CD4-positive, alpha-beta T cell treated with Interleukin-6 for 4 hours (primary cell): Measurements from ENCODE around the gene CH25H.

Experiments used
- DNase-seq: peaks from one replicate; pipeline ENCODE4 v3.0.0-alpha.2; 2020; ENCODE audit warnings: mixed read lengths

Gene CH25H

DNA sequence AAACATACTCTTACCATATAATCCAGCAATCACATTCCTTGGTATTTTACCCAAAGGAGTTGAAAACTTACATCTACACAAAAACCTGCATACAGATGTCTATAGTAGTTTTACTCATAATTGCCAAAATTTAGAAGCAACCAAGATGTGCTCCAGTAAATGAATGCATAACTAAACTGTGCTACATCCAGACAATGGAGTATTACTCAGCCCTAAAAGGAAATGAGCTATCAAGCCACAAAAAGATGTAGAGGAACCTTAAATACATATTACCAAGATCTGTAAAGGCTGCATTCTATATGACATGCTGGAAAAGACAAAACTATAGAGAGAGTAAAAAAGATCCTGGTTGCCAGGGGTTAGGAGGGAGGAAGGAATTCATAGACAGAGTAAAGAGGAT is 21.8 kb upstream of the CH25H start:
- no peak for DNase-seq

DNA sequence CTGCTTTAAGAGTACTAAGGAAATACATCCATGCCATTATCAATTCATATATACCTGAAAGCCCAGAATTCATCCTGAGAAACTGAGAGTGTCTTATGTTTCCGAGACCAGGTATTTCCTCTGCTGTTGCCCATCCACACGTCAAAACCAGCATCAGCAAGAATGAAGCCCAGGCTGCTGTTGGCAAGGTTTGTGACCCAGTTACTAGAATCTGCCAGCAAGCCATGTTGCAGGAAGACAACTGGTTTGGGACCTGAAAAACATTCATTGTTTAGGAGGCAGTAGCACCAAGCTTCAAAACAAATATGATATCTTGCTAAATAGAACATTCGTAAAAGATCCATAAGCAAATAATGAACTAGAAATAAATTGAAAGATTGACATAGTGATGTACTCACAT is 21.0 kb upstream of the CH25H start:
- no peak for DNase-seq

DNA sequence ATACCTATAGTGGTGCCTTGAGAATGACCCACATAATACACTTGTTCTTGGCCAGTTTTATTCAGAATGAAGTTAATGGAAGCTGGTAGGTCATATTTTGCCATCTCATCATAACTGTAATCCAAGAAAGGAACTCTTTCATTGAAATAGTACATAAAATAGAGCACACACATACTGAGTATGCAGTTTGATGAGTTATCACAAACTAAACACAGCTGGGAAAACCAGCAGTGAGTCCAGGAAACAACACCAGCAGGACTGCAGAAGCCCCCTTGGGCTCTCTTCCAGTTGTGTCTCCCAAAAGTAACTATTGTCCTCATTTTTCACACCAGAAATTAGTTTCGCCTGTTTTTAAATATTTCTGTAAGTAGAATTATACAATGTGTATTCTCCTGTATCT is 19.8 kb upstream of the CH25H start:
- DNase-seq: no peak

DNA sequence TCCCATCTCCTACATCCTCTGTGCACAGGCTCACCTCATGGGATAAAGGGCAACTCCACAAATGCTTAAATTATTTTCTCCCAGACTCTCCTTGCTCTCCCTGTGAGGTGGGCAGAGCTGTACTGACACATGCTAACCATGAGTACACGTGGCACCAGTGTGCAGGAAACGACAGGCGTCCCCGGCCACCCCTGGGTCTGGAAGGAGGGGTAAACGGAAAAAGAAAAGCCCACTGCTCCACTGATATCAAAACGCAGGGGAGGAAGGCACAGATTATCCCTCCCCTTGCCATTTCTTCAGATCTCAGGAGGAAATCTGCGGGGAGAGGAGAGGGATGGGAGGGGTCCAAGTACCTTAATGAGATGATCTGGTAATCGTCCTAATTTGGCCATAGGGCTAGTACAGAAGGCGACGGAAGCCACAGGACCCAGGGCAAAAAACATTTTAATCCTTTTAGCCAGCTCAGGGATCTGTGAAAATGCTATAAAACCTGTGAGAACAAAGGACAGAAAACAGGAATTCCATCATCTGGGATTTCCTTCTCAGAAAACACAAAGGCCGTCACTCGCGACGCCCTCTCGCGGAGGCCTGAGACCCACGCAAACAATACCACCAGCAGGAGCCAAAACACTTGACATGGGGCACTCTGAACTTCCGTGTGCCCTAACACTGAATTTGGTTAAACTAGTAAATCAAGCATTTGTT is 17.8 kb upstream of the CH25H start:
- DNase-seq: peak; percentile 35

DNA sequence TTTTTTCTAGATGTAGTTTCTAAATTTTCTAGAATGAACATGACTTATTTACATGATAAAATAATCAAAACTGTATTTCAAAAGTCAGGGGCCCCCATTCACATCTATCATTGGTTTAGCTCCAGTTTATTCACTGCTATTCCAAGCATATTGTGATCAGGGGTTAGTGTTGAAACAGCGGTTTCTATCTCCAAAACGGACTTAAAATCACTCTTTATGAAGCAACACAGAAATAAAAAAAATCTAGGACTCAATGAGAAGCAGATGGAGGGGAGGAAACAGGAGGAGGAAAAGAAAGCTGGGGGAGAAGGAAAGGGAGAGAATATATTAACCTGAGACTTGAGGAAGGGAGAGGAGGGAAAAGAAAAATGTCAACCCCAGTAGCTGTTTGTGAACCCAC is 14.8 kb upstream of the CH25H start:
- DNase-seq: no peak

DNA sequence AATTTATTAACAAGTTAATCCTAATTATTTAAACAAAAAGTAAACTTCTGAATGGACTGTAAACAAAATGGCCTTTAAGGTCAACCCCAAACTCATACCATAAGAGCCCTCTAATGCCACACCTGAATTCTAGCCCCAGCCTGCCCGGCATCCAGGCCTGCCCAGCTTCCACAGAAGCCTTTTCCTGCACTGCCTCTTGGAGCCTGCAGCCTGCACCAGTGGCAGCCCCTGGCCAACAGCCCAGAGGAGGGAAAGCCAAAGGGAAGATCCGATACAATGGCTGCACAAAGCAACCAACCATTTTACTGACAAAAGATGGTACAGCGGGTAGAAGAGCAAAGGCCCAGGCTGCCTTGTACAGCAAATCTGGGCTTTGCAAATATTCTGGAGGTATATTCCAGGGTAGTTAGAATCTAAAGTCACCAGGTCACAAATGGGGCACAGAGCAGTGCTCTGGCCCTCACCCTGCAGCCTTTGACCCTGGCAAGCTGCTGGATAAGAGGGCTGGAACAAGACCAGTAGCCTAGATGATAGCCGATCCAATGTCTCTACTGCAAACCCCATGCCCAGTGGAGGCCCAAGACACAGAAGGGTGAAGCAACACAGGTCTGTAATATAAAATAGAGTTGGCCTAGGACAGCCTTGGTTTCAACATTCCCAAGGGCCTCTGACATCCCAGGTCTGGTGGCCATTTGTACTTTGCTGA is 12.5 kb upstream of the CH25H start:
- DNase-seq: no peak

DNA sequence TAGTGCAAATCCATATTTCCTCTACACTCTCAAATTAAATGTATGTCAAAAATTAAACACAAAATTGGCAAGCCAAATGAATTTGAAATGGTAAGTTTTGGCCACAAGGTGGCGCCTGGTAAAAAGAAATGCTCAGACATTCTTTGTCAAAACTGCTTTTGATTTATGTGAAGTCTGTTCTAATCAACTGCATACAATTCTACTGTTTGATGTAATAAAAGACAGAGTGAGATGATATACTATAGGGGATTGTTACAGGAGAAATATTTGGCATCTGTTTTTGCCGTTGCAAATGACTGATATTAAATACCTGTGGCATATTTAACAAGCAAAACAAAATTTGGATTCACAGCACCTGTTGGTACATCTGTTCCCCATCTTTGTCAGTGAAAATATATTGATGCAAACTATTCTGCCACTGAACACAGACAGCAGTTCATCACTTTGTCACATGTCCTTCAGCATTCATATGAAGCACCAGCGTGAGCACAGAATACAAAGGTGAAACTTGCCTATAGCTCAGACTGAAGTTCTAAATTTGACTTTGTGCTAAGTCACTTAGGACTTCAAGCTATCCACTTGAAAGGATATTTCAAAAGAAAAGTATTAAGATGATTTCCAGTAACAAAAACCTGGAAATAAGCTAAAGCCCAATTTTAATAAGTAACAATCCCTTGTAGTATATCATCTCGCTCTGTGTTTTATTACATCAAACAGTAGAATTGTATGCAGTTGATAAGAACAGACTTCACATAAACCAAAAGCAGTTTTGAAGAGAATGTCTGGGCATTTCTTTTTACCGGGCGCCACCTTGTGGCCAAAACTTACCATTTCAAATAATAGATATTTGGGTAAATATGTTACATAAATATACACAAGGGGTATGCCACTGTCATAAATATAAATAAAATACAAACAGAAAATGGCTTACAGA is 10.2 kb upstream of the CH25H start:
- DNase-seq: peak; percentile 73

DNA sequence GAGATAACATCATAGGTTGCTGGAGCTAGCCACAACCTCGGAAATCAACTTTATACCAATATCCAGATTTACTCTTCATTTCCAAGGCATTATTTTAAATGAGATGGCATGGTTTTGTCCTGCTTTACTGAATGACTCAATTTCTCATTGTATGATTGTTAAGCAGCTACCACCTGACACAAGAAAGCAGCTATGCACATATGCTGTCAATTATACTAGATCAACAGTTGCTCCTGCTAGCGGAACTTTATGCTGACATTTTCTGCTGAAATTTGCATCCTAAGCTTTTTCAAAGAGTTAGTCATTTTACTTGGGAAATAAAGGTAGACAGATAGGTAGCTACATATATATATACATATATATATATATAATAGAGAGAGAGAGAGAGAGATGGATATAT is 8.9 kb upstream of the CH25H start:
- DNase-seq: no peak

DNA sequence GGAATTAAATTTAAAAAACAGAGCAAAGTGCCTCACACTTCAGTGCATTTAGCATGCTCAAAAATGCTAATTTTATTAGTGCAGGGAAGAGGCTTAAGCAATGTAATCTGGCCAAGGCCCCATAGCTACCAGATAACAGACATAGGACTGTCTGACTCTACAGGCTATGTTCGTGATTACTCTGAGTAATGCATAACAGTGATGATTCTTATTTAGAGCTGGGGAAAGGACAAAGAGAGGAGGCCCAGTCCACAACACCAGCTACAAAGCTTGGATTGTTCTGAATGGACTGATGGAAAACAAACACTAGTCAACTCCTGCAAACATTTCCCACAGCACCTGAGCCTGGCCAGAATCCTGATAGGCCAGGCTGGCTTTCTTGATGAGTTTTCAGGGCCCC is 8.4 kb upstream of the CH25H start:
- DNase-seq: no peak

DNA sequence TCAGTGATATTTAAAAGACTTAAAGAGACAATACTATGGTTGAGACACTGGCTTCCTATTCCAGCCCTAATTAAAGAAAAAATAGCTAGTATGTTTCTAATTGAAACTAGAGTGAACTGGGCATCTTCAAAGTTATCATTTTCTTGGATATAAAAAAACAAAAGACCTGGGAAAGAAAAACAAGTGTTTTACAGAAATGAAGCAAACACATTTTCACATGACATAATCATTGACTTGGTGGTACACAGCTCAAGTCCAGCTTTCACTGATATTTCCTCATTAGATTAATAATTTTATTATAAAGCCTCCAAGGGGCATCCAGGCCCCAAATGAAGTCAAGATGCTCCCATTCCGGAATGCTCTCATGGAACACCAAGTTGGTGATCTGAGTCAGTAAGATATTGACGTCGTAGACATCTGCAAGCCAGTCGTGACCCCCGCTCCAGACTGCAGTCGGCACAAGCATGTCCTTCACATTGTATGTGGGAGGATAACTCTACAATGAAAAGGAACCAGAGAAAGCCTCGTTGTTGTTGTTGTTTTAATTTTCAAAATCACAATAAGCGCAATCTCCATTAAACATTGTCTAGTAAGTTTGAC is 7.5 kb upstream of the CH25H start:
- DNase-seq: no peak

DNA sequence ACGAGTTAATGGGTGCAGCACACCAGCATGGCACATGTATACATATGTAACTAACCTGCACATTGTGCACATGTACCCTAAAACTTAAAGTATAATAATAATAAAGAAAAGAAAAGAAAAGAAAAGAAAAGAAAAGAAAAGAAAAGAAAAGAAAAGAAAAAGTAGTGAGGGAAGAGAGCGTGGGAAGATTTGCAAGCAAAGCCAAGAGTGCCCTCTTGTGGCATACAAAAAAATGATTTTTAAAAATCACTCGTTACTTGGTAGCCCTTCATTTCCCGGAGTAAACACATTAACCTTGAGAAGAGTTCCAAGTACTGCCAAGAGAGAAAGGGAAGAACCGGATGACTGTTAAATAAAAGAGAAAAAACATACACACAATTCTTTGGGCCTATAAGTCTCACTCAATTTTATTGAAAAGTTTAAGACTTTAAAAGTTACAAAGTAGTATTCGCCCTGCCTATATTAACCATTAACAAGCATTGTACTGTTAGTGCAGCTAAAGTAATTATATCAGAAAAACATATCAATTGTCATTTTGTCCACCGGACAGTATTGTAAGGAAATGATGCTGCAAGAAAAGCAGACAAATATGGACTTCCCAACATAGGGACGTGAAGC is 6.2 kb upstream of the CH25H start:
- no peak for DNase-seq

DNA sequence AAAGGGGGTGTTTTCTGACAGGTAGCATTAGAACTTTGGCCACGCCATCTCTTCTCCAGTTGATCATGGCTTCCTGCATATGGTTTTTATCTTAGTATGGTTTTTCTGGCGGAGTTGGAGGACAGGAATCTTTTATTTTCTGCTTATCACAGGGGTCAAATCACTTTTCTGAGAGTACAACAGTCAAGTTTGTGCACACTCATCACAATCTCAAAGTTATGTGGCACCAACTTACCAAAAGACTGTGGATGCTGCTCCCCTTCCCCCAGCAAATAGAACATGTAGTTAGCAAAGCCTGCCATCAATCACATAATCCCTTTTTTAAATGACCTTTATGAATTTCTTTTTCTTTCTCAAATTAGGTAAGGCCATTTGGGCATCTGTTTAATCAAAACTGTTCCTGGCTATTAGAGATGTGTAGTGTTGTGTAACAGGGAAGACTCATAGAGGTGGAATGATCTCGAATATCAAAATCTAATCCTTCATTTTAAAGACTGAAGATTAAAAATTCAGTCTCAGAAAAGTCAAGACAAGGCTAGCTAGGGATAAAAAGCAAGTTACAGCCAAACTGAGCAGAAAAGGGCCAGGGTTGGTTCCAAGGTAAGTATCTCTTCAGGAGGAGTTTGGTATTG is 3.8 kb upstream of the CH25H start:
- no peak for DNase-seq

DNA sequence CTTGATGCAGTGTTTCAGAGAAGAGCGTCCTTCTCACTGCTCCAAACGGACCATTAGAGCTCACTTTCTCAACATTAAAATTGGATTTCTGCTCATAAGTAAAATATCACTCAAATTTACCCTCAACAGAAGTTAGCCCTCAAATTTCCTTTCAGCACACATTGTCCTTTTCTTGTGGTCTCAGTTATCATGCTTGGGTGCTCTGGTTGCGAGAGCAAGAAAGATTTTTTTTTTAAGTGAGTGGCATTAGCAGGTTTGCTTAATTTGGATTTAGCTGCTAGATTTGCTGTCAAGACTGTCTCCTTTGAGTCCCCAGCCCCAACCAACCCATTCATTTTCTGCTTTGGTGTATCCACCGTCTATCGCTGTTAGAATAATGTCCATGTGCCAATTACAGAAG is 2.6 kb upstream of the CH25H start:
- DNase-seq: no peak

DNA sequence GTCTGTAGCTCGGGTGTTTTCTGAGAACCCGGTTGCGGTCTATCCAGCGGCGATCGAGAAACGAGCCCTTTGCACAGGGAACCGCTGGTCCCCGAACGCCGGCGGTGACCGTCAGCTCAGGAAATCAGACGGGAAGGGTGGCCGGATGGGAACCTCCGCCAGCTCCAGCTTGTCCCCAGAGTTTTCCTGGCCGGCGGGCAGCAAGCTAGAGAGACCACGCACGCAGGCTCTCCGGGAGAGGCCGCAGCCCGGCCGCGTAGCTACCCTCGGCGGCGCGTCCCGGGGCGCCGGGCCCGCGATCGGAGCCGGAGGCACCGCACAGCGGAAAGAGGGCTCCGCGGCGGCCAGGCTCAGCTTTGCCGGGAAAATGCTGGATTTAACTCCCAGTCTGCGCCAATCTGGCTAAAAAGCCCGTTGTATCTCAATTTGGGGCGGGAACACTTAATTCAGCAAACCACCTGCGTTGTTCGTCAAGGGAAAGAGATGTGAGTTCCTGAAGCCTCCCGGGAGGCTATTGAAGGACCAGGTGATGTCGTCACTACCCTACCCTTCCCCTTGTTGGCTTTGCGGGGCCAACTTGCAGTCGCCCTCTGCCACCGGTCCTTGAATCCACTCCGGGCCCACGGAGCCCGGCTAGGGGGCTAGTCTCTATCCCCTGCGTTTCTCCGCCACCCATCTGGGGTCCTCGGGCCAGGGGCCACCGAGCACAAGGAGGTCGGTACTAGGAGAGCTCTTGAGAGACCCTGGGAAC is 859 bp upstream of the CH25H start:
- DNase-seq: peak; percentile 16

DNA sequence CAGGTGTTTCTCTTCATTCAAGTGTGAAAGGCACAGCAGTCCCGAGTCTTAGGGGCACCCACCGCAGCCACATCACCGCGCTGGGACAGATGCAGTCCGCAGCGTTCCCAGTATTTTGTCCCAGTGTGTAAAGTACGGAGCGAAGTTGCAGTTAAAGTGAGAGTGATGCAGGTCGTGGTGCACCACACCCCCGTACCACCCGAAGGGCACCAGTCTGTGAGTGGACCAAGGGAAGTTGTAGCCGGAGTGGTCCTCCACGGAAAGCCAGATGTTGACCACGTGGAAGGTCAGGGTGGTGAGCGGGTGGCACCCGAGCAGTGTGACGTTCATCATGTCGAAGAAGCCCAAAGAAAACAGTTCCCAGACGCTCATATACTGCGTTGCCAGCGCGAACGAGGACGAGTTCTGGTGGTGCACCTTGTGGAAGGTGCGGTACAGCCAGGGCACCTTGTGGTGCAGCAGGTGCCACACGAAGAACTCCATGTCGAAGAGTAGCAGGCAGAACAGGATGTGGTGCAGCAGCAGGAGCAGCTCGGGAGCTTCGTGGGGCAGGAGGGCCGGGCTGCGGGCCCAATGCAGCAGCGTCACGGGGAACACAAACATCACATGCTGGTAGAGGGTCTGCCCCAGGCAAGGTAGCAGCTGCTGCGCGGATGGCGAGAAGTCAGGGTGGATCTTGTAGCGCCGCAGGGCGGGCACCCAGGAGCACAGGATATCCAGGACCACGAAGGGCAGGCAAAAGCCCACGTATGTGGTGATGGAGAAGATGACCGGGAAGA is 526 bp downstream of the CH25H start:
- peak; percentile 62 for DNase-seq

DNA sequence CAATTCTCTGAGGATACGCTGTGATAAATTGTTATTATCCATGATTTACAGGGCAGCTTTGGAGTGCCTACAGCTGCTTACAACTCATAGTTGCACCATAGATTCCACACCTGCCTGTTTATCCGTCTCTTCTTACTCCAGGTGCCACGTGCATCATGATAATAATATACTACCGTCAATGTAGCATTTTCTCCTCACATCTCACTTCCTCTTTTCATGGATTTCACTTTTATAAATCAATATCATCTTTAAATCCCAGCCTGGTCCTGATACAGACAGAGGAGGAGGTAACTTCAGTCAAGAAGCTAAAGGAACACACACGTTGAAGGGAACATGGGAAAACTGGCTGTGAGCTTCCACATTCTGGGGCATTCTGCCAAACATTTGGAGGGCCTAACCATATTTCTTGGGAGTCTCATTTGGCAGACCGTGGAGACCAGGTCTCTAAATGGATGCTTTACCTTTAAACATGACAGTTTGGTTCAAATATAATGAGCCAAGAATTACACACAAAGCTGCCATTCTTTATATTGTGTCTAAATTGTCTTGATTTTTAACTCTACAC is 2.4 kb downstream of the CH25H start:
- DNase-seq: no peak

DNA sequence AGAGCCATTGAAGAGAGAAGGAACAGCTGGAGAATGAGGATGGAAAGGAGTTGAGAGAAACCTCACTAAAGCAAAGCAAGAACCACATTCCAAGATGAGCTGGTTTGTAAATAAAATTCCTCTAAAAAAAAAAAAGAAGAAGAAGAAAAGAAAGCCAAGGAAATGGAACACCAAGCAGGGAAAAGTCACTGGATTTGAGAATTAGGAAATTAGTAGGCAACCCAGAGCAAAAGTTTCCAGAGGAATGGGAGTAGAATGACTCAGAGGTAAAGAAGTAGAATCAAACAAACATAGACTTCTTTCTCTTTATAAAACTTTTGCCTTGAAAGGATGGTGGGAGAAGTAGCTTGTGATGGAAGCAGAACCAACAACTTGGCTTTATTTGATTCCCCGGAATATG is 3.9 kb downstream of the CH25H start:
- no peak for DNase-seq

DNA sequence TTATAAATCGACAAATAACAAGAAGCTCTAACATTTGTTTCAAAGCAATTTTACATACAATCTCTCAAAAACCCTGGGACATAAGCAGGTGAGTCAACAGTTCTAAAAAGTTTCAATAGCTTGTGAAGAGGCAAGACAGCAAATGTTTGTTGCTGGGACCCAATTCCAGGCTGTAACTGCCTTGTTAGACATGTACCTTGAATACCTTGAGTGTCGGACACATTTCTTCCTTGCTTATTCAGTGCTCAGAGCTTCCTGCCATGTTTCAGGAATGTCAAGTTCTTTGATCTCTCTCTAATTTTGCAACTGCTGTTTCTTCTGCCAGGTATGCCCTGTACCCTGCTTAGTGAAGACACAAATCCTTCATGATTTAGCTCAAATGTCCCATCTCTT is 5.1 kb downstream of the CH25H start:
- no peak for DNase-seq

DNA sequence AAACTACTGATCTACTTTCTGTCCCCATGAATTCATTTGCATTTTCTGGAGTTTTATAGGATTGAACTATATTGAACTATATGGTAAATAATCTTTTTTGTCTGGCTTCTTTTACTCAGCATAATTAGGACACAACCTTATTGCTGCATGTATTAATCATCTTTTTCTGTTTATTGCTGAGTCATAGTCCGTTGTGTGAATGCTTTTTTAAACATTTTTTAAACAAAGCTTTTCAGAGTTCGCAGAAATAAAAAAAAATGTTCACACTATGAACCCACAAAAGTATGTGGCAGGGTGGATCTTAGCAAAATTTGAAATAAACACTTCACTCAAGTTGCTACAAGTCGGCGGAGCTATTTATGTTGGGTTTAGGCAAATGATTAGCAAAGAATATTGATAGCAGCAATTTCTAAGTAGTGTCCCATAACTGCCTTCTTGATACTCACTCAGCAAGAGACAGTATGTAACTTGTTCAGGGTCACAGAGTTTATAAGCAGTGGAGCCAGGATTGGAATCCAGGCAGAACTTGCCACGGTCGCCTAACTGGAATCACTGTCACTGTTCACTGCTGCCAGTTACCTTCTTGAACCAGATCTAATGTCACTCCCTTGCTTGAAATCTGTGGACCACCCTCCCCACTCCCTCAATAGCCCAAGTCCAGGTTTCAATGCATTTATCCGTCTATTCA is 5.6 kb downstream of the CH25H start:
- no peak for DNase-seq

DNA sequence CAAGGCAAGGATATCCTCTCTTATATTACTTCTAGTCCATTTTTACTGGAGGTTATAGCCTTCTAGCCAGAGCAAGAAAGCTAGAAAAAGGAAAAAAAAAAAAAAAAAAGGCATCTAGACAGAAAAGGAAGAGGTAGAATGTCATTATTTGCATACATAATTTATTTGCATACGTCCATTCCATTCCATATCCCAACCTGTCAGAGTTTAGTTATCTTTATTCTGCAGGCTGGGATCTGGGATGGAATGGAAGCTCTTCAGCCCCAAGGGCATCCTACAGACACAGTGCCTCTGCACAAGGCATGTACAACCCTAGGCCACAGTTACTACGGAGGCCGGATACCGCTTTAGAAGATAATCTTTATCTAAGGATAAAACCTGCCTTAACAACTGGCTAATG is 9.6 kb downstream of the CH25H start:
- DNase-seq: no peak
